Erythroblast (primary cell): Measurements from ENCODE around the gene ENOX2.

Source experiments
- GATA1 ChIP-seq: IDR thresholded peaks from 2 replicates; pipeline ENCODE4 v1.6.1; 2011; ENCODE audit warnings: low read depth, mild to moderate bottlenecking, control low read depth, low read length, moderate library complexity
- POLR2A ChIP-seq: IDR thresholded peaks from 2 replicates; pipeline ENCODE4 v1.6.1; 2011; ENCODE audit warnings: mild to moderate bottlenecking, low read length

DNA sequence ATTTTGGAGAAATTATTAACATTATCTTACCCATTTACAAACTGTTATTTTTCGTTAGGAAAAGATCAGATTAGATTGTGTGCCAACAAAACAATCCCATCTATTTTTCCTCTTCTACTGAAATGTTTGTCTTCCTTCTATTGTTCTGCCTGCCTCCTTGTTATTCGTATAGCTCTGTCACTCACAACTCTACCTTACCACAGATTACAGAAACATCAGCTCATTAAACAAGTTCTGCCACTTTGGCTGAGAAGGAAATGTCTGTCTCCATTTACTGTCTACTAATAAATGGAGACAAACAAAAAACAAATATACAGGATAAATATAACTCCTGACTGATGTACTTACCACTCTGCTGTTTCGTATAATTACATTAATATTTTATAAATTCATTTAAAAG, 211.4 kb downstream of the ENOX2 start:
- TF ChIP-seq POLR2A = no peak
- no peak for TF ChIP-seq GATA1
